Measurements from ENCODE around the gene CCNB1IP1.

The CCNB1IP1 gene

GRCh38 chr14:20317720-20318119 lies 15.4 kb downstream of the CCNB1IP1 start:
- no peak overlapping the region for H4K91ac ChIP-seq (ENCODE audit: low read length)
- no peak overlapping the region for H3K23ac ChIP-seq (ENCODE audit: low read length in 2 of 2)
- no peaks in the 10 kb centered on the region for H3K27me3 ChIP-seq (ENCODE audit: control insufficient read depth in 1 of 2, insufficient read depth in 1 of 2, low read length in 2 of 2)
- no peak overlapping the region for H2BK120ac ChIP-seq (ENCODE audit: low read depth, low read length)
- H3K18ac ChIP-seq (ENCODE audit: low read depth in 1 of 2, low read length in 2 of 2), result no peak overlapping the region
- H3K9me3 ChIP-seq (ENCODE audit: control insufficient read depth, low read length), result no peaks in the 10 kb centered on the region
- peaks cover 16% of the 10 kb centered on the region for H3K79me1 ChIP-seq (replicated peaks; ENCODE audit: low read length, poor library complexity, severe bottlenecking)
- H2BK5ac ChIP-seq (ENCODE audit: low read depth, low read length, poor library complexity, severe bottlenecking), result no peak overlapping the region
- 98% methylated on average over 16 of the region's 16 CpGs for WGBS
- H4K8ac ChIP-seq (ENCODE audit: low read length), result no peak overlapping the region
- no peaks in the 10 kb centered on the region for H3K4me1 ChIP-seq (ENCODE audit: control insufficient read depth, insufficient read depth, low read depth, low read length)
- no peak overlapping the region for H2AFZ ChIP-seq (ENCODE audit: low read depth, low read length)
- H2AK5ac ChIP-seq (ENCODE audit: low read length, severe bottlenecking), result no peak overlapping the region
- no peak overlapping the region for H2BK12ac ChIP-seq (ENCODE audit: low read length in 2 of 2)
- H3K27ac ChIP-seq (ENCODE audit: low read length, poor library complexity, severe bottlenecking), result no peak overlapping the region
- H2BK15ac ChIP-seq (ENCODE audit: low read depth, poor library complexity, severe bottlenecking), result no peak overlapping the region
- H3K4ac ChIP-seq (ENCODE audit: low read depth in 1 of 2, low read length in 2 of 2), result no peak overlapping the region
- H3K14ac ChIP-seq (ENCODE audit: low read length in 2 of 2), result no peak overlapping the region
- H3K36me3 ChIP-seq (ENCODE audit: control insufficient read depth in 1 of 2, insufficient read depth in 2 of 2, low read depth in 1 of 2, low read length in 2 of 2), result peaks cover 28 to 73% of the 10 kb centered on the region in 2 experiments
- no peak overlapping the region for H3K9ac ChIP-seq (ENCODE audit: low read length)
- H3K4me2 ChIP-seq (ENCODE audit: low read length, poor library complexity, severe bottlenecking), result no peak overlapping the region
- H3K4me3 ChIP-seq (ENCODE audit: insufficient read depth in 1 of 2, low read depth in 1 of 2, low read length in 2 of 2), result no peak overlapping the region
- no peak for DNase-seq

DNA sequence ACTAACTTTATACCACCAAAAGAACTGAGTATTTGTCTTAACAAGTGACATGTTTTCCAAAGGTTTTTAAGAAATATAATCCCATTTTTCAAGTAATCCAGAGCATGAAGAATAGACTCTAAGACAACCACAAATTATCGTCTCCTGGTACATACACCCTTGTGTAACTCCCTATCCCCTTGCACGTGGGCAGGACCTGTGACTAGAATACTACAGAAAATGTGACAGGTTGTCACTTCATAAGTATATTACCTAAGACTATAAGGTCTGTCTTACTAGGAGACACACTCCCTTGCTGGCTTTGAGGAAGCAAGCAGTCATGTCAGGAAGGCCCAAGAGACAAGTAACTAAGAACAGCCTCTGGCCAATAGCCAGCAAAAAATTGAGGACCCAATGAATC lies 19.1 kb downstream of the CCNB1IP1 start:
- Histone ChIP-seq H2BK12ac (ENCODE audit: low read length in 2 of 2) (no peak overlapping the region), H2BK120ac (ENCODE audit: low read depth, low read length) (no peak overlapping the region), H3K4me3 (ENCODE audit: insufficient read depth in 1 of 2, low read depth in 1 of 2, low read length in 2 of 2) (no peak overlapping the region), H3K18ac (ENCODE audit: low read depth in 1 of 2, low read length in 2 of 2) (no peak overlapping the region), H3K4ac (ENCODE audit: low read depth in 1 of 2, low read length in 2 of 2) (no peak overlapping the region), H3K4me1 (ENCODE audit: control insufficient read depth, insufficient read depth, low read depth, low read length) (no peaks in the 10 kb centered on the region), H2BK15ac (ENCODE audit: low read depth, poor library complexity, severe bottlenecking) (no peak overlapping the region), H3K9ac (ENCODE audit: low read length) (no peak overlapping the region), H3K79me1 (replicated peaks; ENCODE audit: low read length, poor library complexity, severe bottlenecking) (peaks cover 13% of the 10 kb centered on the region), H2BK5ac (ENCODE audit: low read depth, low read length, poor library complexity, severe bottlenecking) (no peak overlapping the region), H3K27ac (ENCODE audit: low read length, poor library complexity, severe bottlenecking) (no peak overlapping the region), H2AK5ac (ENCODE audit: low read length, severe bottlenecking) (no peak overlapping the region), H4K8ac (ENCODE audit: low read length) (no peak overlapping the region), H3K23ac (ENCODE audit: low read length in 2 of 2) (no peak overlapping the region), H3K36me3 (ENCODE audit: control insufficient read depth in 1 of 2, insufficient read depth in 2 of 2, low read depth in 1 of 2, low read length in 2 of 2) (peaks cover 28 to 65% of the 10 kb centered on the region in 2 experiments), H3K9me3 (ENCODE audit: control insufficient read depth, low read length) (no peaks in the 10 kb centered on the region), H3K14ac (ENCODE audit: low read length in 2 of 2) (no peak overlapping the region), H3K4me2 (ENCODE audit: low read length, poor library complexity, severe bottlenecking) (no peak overlapping the region), H2AFZ (ENCODE audit: low read depth, low read length) (no peak overlapping the region), H4K91ac (ENCODE audit: low read length) (no peak overlapping the region), H3K27me3 (ENCODE audit: control insufficient read depth in 1 of 2, insufficient read depth in 1 of 2, low read length in 2 of 2) (no peaks in the 10 kb centered on the region)
- WGBS, result 100% methylated on average over 2 of the region's 2 CpGs
- DNase-seq, result no peak

DNA sequence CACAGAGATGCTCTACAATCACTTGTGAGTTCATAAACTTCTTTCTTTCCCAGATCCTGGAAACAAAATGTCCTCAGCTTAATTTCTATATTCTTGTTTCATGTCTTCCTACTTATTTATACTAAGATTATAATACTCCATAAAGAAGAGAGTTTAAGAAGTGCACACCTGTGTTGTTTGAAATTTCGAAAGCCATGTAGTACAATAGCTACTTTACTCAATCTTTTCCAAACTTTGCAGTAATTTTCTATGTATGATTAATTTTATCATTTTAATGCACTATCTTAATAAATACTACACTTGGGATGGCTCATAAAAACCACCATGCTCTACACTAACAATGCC lies 27.0 kb downstream of the CCNB1IP1 start:
- H3K14ac ChIP-seq (ENCODE audit: low read length in 2 of 2), result no peak overlapping the region
- no peak overlapping the region for H2BK120ac ChIP-seq (ENCODE audit: low read depth, low read length)
- no peaks in the 10 kb centered on the region for H3K27me3 ChIP-seq (ENCODE audit: control insufficient read depth in 1 of 2, insufficient read depth in 1 of 2, low read length in 2 of 2)
- no peak overlapping the region for H3K18ac ChIP-seq (ENCODE audit: low read depth in 1 of 2, low read length in 2 of 2)
- H3K4me1 ChIP-seq (ENCODE audit: control insufficient read depth, insufficient read depth, low read depth, low read length), result no peaks in the 10 kb centered on the region
- H3K27ac ChIP-seq (ENCODE audit: low read length, poor library complexity, severe bottlenecking), result no peak overlapping the region
- H2BK15ac ChIP-seq (ENCODE audit: low read depth, poor library complexity, severe bottlenecking), result no peak overlapping the region
- no peak overlapping the region for H4K8ac ChIP-seq (ENCODE audit: low read length)
- no peaks in the 10 kb centered on the region for H3K9me3 ChIP-seq (ENCODE audit: control insufficient read depth, low read length)
- H3K36me3 ChIP-seq (ENCODE audit: control insufficient read depth in 1 of 2, insufficient read depth in 2 of 2, low read depth in 1 of 2, low read length in 2 of 2), result peaks cover 0 to 10% of the 10 kb centered on the region in 2 experiments
- H3K4me2 ChIP-seq (ENCODE audit: low read length, poor library complexity, severe bottlenecking), result no peak overlapping the region
- no peak overlapping the region for H2BK12ac ChIP-seq (ENCODE audit: low read length in 2 of 2)
- H3K79me1 ChIP-seq (replicated peaks; ENCODE audit: low read length, poor library complexity, severe bottlenecking), result peaks cover 14% of the 10 kb centered on the region
- H2AFZ ChIP-seq (ENCODE audit: low read depth, low read length), result no peak overlapping the region
- H3K9ac ChIP-seq (ENCODE audit: low read length), result peak overlapping the region; percentile 93
- H3K4ac ChIP-seq (ENCODE audit: low read depth in 1 of 2, low read length in 2 of 2), result no peak overlapping the region
- H4K91ac ChIP-seq (ENCODE audit: low read length), result no peak overlapping the region
- WGBS, result no CpG with 5 or more reads among the region's 1 CpG
- H2BK5ac ChIP-seq (ENCODE audit: low read depth, low read length, poor library complexity, severe bottlenecking), result no peak overlapping the region
- DNase-seq, result no peak
- H3K23ac ChIP-seq (ENCODE audit: low read length in 2 of 2), result no peak overlapping the region
- no peak overlapping the region for H3K4me3 ChIP-seq (ENCODE audit: insufficient read depth in 1 of 2, low read depth in 1 of 2, low read length in 2 of 2)
- H2AK5ac ChIP-seq (ENCODE audit: low read length, severe bottlenecking), result no peak overlapping the region

GRCh38 chr14:20305265-20306078 lies 27.6 kb downstream of the CCNB1IP1 start, which contains the start of gene TTC5:
Gene TTC5, minus strand, starts transcription at chr14:20305951. Its CDS starts 14 bp downstream, at chr14:20305937.
- Histone ChIP-seq H3K18ac (ENCODE audit: low read depth in 1 of 2, low read length in 2 of 2) (no peak within 1 kb of the TSS), H4K8ac (ENCODE audit: low read length) (peak within 1 kb of the TSS; percentile 41), H2BK5ac (ENCODE audit: low read depth, low read length, poor library complexity, severe bottlenecking) (no peak within 1 kb of the TSS), H3K23ac (ENCODE audit: low read length in 2 of 2) (no peak within 1 kb of the TSS), H3K4me2 (ENCODE audit: low read length, poor library complexity, severe bottlenecking) (peak within 1 kb of the TSS; percentile 86), H2BK15ac (ENCODE audit: low read depth, poor library complexity, severe bottlenecking) (no peak within 1 kb of the TSS), H2AFZ (ENCODE audit: low read depth, low read length) (peak within 1 kb of the TSS; percentile 79), H3K36me3 (ENCODE audit: control insufficient read depth in 1 of 2, insufficient read depth in 2 of 2, low read depth in 1 of 2, low read length in 2 of 2) (peaks cover 2 to 16% of the 10 kb centered on the region in 2 experiments), H3K9me3 (ENCODE audit: control insufficient read depth, low read length) (no peaks in the 10 kb centered on the region), H2BK120ac (ENCODE audit: low read depth, low read length) (no peak within 1 kb of the TSS), H2BK12ac (ENCODE audit: low read length in 2 of 2) (peak within 1 kb of the TSS in 1 of 2 experiments; percentile 49), H2AK5ac (ENCODE audit: low read length, severe bottlenecking) (no peak within 1 kb of the TSS), H3K4ac (ENCODE audit: low read depth in 1 of 2, low read length in 2 of 2) (peak within 1 kb of the TSS in 1 of 2 experiments; percentile 17), H3K14ac (ENCODE audit: low read length in 2 of 2) (peak within 1 kb of the TSS in 1 of 2 experiments; percentile 44), H3K9ac (ENCODE audit: low read length) (peak within 1 kb of the TSS; percentile 93), H3K27me3 (ENCODE audit: control insufficient read depth in 1 of 2, insufficient read depth in 1 of 2, low read length in 2 of 2) (no peaks in the 10 kb centered on the region), H3K4me1 (ENCODE audit: control insufficient read depth, insufficient read depth, low read depth, low read length) (no peaks in the 10 kb centered on the region), H3K4me3 (ENCODE audit: insufficient read depth in 1 of 2, low read depth in 1 of 2, low read length in 2 of 2) (peak within 1 kb of the TSS; percentile 73 to 91), H3K79me1 (replicated peaks; ENCODE audit: low read length, poor library complexity, severe bottlenecking) (peaks cover 14% of the 10 kb centered on the region), H3K27ac (ENCODE audit: low read length, poor library complexity, severe bottlenecking) (no peak within 1 kb of the TSS), H4K91ac (ENCODE audit: low read length) (no peak within 1 kb of the TSS)
- 2% methylated on average over 27 of the region's 27 CpGs for WGBS
- DNase-seq, result peak; percentile 93

Measured in mesenchymal stem cell (in vitro differentiated cells and primary cell).